HG03571 (cell line): ENCODE results near the gene SERTAD2.

ENCODE experiments used
- ATAC-seq: cut with Tn5 transposase; IDR thresholded peaks from one replicate; pipeline ENCODE4 v1.9.1; 2021; ENCODE audit not compliant: unreplicated experiment

SERTAD2 gene

GRCh38 chr2:64653109-64654062 lies at the start of gene SERTAD2:
Gene SERTAD2 (minus strand): TSS chr2:64653913. CDS start chr2:64636871, 17,042 bp downstream.
- ATAC-seq, result peak; percentile 65

- no peak for ATAC-seq
Measured at GRCh38 chr2:64700133-64700809, 46.6 kb upstream of the SERTAD2 start.

DNA sequence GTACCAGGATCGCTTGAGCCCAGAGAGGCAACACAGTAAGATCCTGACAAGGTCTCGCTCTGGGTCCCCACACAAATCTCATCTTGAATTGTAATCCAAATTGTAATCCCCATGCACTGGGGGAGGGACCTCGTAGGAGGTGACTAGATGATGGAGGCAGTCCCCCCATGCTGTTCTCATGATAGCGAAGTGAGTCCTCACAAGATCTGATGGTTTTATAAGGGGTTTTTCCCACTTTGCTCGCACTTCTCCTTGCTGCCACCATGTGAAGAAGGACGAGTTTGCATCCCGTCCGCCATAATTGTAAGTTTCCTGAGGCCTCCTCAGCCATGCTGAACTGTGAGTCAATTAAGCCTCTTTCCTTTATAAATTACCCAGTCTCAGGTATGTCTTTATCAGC lies 46.0 kb upstream of the SERTAD2 start:
- ATAC-seq, result no peak

- peak; percentile 89 for ATAC-seq
Measured at GRCh38 chr2:64698668-64699444, 45.1 kb upstream of the SERTAD2 start.

GRCh38 chr2:64698177-64698643 lies 44.5 kb upstream of the SERTAD2 start:
- no peak for ATAC-seq

DNA sequence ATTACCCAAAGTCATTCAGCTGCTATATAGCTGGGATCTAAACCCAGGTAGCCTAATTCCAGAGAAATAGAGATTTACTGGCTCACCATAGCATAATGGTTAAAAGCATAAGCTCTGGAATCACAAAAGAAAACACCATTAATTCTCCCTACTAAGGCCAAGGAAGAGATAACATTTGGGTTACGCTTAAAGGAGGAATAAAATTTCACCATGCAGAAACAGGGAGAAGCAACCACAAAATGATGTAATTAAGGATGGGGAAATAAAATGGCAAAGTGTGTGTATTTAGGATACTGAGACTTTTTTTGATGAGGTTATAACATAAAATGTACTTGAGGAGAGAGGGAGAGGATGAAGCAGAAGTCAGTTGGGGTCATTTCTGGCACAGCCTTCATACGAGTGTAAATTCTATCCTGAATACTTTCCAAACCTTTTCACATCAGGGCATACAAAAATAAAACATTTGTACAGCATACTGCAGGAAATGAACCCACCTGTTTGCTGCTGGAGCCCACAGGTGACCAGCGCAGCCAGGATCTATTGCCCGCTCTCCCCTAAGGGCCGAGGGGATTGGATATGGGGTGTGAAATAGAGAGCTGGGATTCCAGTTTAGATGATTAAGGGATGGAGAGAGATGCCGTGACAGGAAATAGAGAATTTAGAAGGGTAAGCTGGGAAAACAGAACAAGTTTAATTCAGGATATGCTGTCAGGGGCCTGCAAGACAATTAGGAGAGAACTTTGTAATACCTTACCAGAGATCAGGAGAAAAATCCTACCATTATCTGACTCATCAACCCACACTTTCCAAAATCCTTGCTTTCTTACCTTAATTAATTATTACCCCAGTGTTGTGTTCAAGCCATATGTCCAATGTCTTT lies 43.8 kb upstream of the SERTAD2 start:
- no peak for ATAC-seq

DNA sequence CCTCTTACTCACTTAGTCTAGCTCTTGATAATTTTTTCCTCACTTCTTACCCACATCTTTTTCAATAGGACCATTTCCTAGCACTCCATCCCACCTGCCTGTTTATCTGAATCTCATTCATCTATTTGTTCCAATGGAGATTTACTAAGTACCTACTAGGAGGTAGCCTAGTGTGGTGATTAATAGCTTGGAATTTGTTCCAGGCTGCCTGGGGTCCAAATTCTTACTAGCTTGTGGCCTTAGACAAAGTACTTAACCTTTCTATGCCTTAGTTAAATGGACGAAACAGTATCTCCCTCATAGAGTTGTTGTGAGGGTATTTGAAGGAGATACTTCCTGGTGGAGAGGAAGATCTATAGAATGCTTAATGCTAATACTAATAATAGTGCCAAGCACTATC lies 42.9 kb upstream of the SERTAD2 start:
- no peak for ATAC-seq

DNA sequence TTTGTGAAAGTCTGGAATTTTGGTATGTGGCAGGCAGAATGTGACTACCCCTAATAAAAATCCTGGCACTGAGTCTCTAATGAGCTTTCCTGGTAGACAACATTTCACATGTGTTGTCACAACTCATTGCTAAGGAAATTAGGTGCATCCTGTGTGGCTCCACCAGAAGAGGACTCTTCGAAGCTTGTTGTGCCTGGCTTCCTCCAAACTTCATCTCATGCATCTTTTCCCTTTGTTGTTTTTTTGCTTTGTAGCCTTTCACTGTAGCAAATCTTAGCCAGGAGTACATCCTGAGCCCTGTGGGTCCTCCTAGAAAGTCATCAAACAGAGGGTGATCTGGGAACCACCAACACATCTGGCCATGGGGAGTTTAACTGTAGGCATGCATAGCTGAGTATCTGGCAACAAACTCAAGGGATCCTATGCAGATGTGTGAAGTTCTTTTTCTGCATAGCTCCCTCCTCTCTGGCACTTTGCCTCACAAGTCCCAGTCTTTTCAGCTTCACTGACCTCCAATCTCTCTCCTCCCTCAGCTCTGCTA lies 42.1 kb upstream of the SERTAD2 start:
- no peak for ATAC-seq

DNA sequence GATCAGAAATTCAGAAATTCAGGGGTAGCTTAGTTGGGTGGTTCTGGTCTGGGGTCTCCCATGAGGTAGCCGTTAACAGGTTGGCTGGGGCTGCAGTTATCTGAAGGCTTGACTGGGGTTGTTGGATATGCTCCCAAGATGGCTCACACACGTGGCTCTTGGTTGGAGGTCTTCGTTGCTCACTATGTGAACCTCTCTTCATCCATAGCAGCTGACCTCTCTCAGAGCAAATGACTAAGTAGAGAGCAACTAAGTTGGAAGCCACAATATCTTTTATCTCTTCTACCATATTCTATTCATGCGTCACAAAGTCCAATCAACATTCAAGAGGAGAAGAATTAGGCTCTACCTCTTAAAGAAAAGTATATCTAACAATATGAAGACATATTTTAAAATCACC lies 38.7 kb upstream of the SERTAD2 start:
- ATAC-seq, result no peak

DNA sequence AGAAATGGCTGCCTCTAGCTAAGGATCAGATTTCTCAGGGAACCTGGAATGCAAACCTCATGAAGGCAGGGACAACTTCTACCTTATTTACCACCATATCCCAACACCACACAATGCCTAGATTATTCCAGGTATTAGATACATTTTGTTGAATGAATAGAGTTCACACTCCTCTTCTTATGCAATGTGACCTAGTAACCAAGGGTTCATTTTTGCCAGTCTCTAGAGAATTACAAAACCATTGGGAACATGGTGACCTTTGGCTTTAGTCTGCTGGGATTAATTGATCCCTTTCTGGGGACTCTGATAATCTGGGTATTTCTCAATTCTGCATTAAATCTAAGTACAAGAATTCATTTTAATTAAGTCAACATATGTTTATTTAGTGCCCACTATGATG lies 35.2 kb upstream of the SERTAD2 start:
- no peak for ATAC-seq

DNA sequence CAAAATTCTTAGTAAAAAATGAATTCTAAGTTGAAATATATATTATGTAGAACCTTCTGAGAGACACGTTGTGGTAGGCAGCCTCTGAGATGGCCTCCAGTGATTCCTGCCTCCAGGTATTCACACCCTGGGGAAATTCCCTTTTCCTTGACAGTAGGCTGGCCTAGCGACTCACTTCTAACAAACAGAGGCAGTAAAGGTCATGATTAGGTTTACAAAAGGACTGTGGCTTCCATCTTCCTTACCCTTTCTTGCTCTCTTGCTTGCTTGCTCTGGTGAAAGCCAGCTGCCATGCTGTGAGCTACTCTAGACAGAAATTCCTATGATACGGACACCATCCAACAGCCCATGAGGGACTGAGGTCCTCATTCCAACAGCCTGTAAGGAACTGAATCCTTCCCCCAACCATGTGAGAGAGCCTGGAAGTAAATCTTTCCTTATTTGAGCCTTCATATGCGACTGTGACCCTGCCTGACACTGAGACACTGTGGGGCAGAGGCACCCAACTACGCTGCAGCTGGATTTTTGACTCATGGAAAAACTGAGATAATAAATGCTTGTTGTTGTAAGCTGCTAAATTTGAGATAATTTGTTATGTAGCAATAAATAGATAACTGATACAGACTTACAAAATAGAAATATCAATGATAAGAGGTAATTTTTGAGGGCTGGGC lies 32.7 kb upstream of the SERTAD2 start:
- no peak for ATAC-seq

- no peak for ATAC-seq
Measured at GRCh38 chr2:64685430-64685829, 31.7 kb upstream of the SERTAD2 start.

GRCh38 chr2:64683771-64684510 lies 30.2 kb upstream of the SERTAD2 start:
- ATAC-seq, result no peak

GRCh38 chr2:64681479-64681967 lies 27.8 kb upstream of the SERTAD2 start:
- ATAC-seq, result no peak

DNA sequence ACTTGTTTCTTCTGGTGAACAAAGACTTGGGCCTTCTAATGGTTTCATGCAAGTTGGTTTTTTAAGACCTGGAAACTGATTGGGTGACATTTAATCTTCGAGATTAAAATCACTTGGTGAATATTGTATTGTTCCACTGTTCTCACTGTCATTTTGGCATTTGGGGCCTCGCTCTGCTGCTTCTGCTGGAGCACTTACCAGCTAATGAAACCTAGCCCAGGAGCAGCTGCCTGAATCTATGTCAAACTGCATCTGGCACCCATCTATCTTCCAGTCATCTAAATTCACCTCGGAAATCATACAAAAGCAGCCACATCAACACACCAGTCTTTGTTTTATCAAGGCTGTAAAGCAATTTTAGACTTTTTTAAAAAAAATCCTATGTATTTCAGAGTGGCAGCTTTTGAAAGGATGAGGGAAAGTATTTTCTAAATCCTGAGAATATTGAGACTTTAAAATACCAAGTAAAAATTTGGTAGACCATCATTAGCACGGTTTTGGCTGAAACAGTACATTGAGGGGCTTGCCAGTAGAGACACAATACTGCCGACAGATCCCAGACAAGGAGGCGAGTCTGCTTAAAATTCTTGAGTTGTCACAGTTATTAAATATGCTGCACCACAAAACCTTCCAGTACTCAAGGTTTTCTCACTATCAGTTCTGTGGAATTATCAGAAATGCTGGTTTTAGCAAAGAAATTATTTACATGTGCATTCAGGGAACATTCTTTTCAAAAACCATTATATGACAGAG lies 26.1 kb upstream of the SERTAD2 start:
- ATAC-seq, result no peak

DNA sequence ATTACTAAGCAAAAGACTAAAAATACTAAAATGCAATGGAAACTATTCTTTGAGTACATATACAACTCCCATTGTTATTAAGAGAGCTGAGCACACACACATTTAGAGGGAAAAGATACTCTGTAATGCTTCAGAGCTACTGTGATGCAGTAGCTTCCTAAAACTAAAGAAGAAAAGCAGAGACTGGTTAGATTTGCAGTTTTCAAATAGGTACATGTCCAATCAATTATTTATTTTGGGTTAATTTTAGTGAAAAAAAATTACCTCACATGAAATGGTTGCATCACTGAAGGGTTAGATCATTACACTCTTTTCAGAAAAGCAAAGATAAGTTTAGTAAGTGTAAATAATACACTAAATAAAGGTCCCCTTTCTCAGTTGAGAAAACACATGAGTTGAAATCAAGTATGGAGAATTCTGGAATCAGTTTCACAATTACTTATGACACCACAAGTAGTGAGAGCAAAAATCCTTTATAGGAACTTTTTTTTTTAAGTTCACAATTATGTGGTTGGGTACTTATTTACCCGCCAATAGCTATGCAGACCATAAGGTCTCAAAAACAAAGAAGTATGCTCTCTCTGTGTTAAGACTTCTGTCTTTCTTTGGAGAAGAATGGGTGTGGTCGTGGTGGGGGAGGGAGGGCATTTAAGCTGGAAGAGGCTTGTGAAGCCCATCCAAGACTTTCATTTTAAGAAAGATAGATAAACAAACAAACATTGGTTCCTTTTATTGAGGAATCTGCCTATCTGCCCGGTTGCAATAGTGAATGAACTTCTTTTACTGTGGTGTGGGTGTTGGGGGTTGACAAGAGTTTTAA lies 25.3 kb upstream of the SERTAD2 start:
- ATAC-seq, result no peak

DNA sequence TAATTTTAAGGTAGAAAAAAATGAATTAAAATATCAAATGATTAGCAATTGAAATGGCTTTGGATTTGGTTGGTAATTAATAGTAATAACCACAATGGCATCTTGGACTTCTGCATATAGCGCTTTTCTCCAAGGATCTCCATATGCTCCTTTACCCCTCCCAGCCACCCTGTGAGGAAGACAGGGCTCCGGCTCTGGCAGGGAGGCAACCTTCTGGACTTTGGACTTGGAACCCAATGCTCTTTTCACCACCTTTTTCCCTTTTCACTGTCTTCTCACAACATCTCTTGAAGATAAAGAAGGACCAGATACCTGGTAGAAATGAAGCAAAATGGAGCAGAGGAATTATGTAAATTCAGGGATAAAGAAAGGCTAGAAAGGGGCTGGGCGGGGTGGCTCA lies 23.8 kb upstream of the SERTAD2 start:
- no peak for ATAC-seq
